C4-2B (cell line): ENCODE measurements around the gene PRSS38.

ENCODE experiments used
- ZFX ChIP-seq: fragments of 450-650 bp; IDR thresholded peaks from 2 replicates; pipeline ENCODE4 v1.6.1; 2017
- TF ChIP-seq, protein P1 (sequence below): fragments of 450-650 bp; conservative IDR thresholded peaks from 2 replicates; pipeline ENCODE4 v1.5.1; 2017; ENCODE audit warnings: mild to moderate bottlenecking

GRCh38 chr1:227766015-227766634 lies 49.4 kb upstream of the PRSS38 start:
- TF ChIP-seq, protein P1, sequence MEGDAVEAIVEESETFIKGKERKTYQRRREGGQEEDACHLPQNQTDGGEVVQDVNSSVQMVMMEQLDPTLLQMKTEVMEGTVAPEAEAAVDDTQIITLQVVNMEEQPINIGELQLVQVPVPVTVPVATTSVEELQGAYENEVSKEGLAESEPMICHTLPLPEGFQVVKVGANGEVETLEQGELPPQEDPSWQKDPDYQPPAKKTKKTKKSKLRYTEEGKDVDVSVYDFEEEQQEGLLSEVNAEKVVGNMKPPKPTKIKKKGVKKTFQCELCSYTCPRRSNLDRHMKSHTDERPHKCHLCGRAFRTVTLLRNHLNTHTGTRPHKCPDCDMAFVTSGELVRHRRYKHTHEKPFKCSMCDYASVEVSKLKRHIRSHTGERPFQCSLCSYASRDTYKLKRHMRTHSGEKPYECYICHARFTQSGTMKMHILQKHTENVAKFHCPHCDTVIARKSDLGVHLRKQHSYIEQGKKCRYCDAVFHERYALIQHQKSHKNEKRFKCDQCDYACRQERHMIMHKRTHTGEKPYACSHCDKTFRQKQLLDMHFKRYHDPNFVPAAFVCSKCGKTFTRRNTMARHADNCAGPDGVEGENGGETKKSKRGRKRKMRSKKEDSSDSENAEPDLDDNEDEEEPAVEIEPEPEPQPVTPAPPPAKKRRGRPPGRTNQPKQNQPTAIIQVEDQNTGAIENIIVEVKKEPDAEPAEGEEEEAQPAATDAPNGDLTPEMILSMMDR: no peak
- no peak for TF ChIP-seq ZFX
